ENCODE results near the gene ADGRG3. TPM values are rescaled to one million over a fixed set of nuclear protein-coding genes. Genes with fewer than 3 reads are reported as not detected.

The ADGRG3 gene
- polyA plus RNA-seq, 3 donors = 0.41 to 1.0 TPM; not detected in 1

- no peak overlapping the region for H3K4me2 ChIP-seq (replicated peaks; ENCODE audit: extremely low read depth, low read length, poor library complexity, severe bottlenecking)
These were observed 45.5 kb downstream of the ADGRG3 start for GRCh38 chr16:57713596-57713995.

GRCh38 chr16:57714047-57714446, 45.9 kb downstream of the ADGRG3 start:
- H3K36me3 ChIP-seq (replicated peaks in 1 of 2; ENCODE audit: control insufficient read depth in 1 of 2, insufficient read depth in 2 of 2, low read length in 2 of 2) = no peaks in the 10 kb centered on the region
- no peak overlapping the region for H3K4me3 Mint-ChIP-seq
- H3K79me2 ChIP-seq (ENCODE audit: insufficient read depth, low read length) = no peaks in the 10 kb centered on the region
- no peak overlapping the region for H3K27ac ChIP-seq (ENCODE audit: low read depth in 1 of 2, low read length in 2 of 2)
- H3K9ac ChIP-seq (ENCODE audit: insufficient read depth, low read length, poor library complexity, severe bottlenecking) = no peak overlapping the region
- H3K27ac Mint-ChIP-seq = no peak overlapping the region
- no peak overlapping the region for H3K4me3 ChIP-seq (replicated peaks in 1 of 3; ENCODE audit: low read depth in 2 of 3, low read length in 3 of 3)
- H3K4me2 ChIP-seq (replicated peaks; ENCODE audit: extremely low read depth, low read length, poor library complexity, severe bottlenecking) = no peak overlapping the region
- no peak for TF ChIP-seq CTCF (IDR thresholded peaks at IDR 0.05)
- H3K36me3 Mint-ChIP-seq = no peaks in the 10 kb centered on the region
- no peaks in the 10 kb centered on the region for H3K9me3 ChIP-seq (replicated peaks in 1 of 2; ENCODE audit: control insufficient read depth in 1 of 2, insufficient read depth in 1 of 2, low read length in 2 of 2)
- no peaks in the 10 kb centered on the region for H3K4me1 Mint-ChIP-seq
- H4K20me1 ChIP-seq (ENCODE audit: insufficient read depth, low read length) = no peaks in the 10 kb centered on the region
- intact Hi-C loops (cut with micrococcal nuclease) = loop anchor here in 1 of 2 donors (5.0 kb wide), 1 partner anchor 122 kb away; no protein-coding TSS in a partner anchor
- no peaks in the 10 kb centered on the region for H3K9me3 Mint-ChIP-seq
- H3K27me3 Mint-ChIP-seq (ENCODE audit: low read depth in 3 of 3) = peaks cover 0 to 3% (median 1%) of the 10 kb centered on the region in 3 donors
- no peak overlapping the region for H2AFZ ChIP-seq (ENCODE audit: insufficient read depth, low read depth, low read length, poor library complexity, severe bottlenecking)
- H3K27me3 ChIP-seq (ENCODE audit: control insufficient read depth in 2 of 2, insufficient read depth in 2 of 2, low read length in 2 of 2) = no peaks in the 10 kb centered on the region
- H3K4me1 ChIP-seq (ENCODE audit: control insufficient read depth in 1 of 2, insufficient read depth in 2 of 2, low read length in 2 of 2) = no peaks in the 10 kb centered on the region
- no peak for DNase-seq
- WGBS (ENCODE audit: insufficient coverage) = 100% methylated on average over 1 of the region's 6 CpGs

More at GRCh38 chr16:57713596-57713995, 45.5 kb downstream of the ADGRG3 start:
- Histone ChIP-seq H3K4me3 (replicated peaks in 1 of 3; ENCODE audit: low read depth in 2 of 3, low read length in 3 of 3) (no peak overlapping the region), H2AFZ (ENCODE audit: insufficient read depth, low read depth, low read length, poor library complexity, severe bottlenecking) (no peak overlapping the region), H3K9ac (ENCODE audit: insufficient read depth, low read length, poor library complexity, severe bottlenecking) (no peak overlapping the region), H3K36me3 (replicated peaks in 1 of 2; ENCODE audit: control insufficient read depth in 1 of 2, insufficient read depth in 2 of 2, low read length in 2 of 2) (no peaks in the 10 kb centered on the region), H3K27ac (ENCODE audit: low read depth in 1 of 2, low read length in 2 of 2) (no peak overlapping the region), H3K4me1 (ENCODE audit: control insufficient read depth in 1 of 2, insufficient read depth in 2 of 2, low read length in 2 of 2) (no peaks in the 10 kb centered on the region), H4K20me1 (ENCODE audit: insufficient read depth, low read length) (no peaks in the 10 kb centered on the region), H3K9me3 (replicated peaks in 1 of 2; ENCODE audit: control insufficient read depth in 1 of 2, insufficient read depth in 1 of 2, low read length in 2 of 2) (no peaks in the 10 kb centered on the region), H3K79me2 (ENCODE audit: insufficient read depth, low read length) (no peaks in the 10 kb centered on the region), H3K27me3 (ENCODE audit: control insufficient read depth in 2 of 2, insufficient read depth in 2 of 2, low read length in 2 of 2) (no peaks in the 10 kb centered on the region)
- Mint-ChIP-seq H3K27me3 (ENCODE audit: low read depth in 3 of 3) (peaks cover 0 to 3% (median 1%) of the 10 kb centered on the region in 3 donors), H3K36me3 (no peaks in the 10 kb centered on the region), H3K9me3 (peaks cover 0 to 3% (median 0%) of the 10 kb centered on the region in 7 donors), H3K27ac (no peak overlapping the region), H3K4me3 (no peak overlapping the region), H3K4me1 (no peaks in the 10 kb centered on the region)
- no peak for DNase-seq
- intact Hi-C loops (cut with micrococcal nuclease) = loop anchor here in 1 of 2 donors (5.0 kb wide), 1 partner anchor 121 kb away; no protein-coding TSS in a partner anchor
- no peak for TF ChIP-seq CTCF (IDR thresholded peaks at IDR 0.05)
- WGBS (ENCODE audit: insufficient coverage) = 96% methylated on average over 8 of the region's 8 CpGs

All from CD14-positive monocyte (primary cell).